HL-60 (cell line): ENCODE measurements around the gene FAF1.
"Not testable (repeated sequence)": the region's sequence is repeated elsewhere in the genome, so short reads cannot be mapped to it uniquely, and the experiment has no call there.

ENCODE experiments used
- DNase-seq, 2 experiments: peaks; one replicate each; pipeline ENCODE4 v3.0.0-alpha.2; 2010 to 2020; ENCODE audit warnings: low read depth in 1 of 2, low spot score in 1 of 2
- H3K27ac ChIP-seq: fragments of 250-450 bp; sonication (Bioruptor Pico); replicated peaks from 2 replicates; pipeline ENCODE4 v1.5.1; 2020; ENCODE audit warnings: mild to moderate bottlenecking, moderate library complexity
- H3K27me3 ChIP-seq: fragments of 250-450 bp; sonication (Bioruptor Pico); 2 replicates; pipeline ENCODE4 v1.5.1; 2021; ENCODE audit warnings: mild to moderate bottlenecking, moderate library complexity; ENCODE audit not compliant: insufficient read depth, poor library complexity, severe bottlenecking
- H3K4me3 ChIP-seq: replicated peaks from 2 replicates; pipeline ENCODE4 v1.5.1; 2011; ENCODE audit warnings: mild to moderate bottlenecking, control low read depth, low read length; ENCODE audit not compliant: insufficient read depth
- CTCF ChIP-seq: IDR thresholded peaks from one replicate; pipeline ENCODE4 v1.5.1; 2011; ENCODE audit warnings: low read length, control low read depth, inconsistent platforms; ENCODE audit not compliant: insufficient read depth
- GABPA ChIP-seq: IDR thresholded peaks from 2 replicates; pipeline ENCODE4 v1.6.1; 2012; ENCODE audit warnings: low read depth
- POLR2AphosphoS5 ChIP-seq: IDR thresholded peaks from 2 replicates; pipeline ENCODE4 v1.6.1; 2012; ENCODE audit warnings: low read depth
- REST ChIP-seq: IDR thresholded peaks from 2 replicates; pipeline ENCODE4 v1.6.1; 2012; ENCODE audit warnings: low read depth; ENCODE audit not compliant: insufficient replicate concordance
- SPI1 ChIP-seq: IDR thresholded peaks from 2 replicates; pipeline ENCODE4 v1.6.1; 2012; ENCODE audit warnings: low read depth, mild to moderate bottlenecking, borderline replicate concordance

The FAF1 gene

GRCh38 chr1:50877641-50878040 lies 82.4 kb downstream of the FAF1 start:
- H3K27ac ChIP-seq: peak overlapping the region; percentile 5

GRCh38 chr1:50873458-50874187 lies 86.4 kb downstream of the FAF1 start:
- H3K4me3 ChIP-seq: peak overlapping the region; percentile 42
- peak; percentile 57 to 92 for DNase-seq
- peak; percentile 51 for TF ChIP-seq CTCF
- no peak for TF ChIP-seq GABPA
- H3K27ac ChIP-seq: 0 out of 2 replicates have a peak overlapping the region, but pooled peaks have one; percentile 27
- no peaks in the 10 kb centered on the region for H3K27me3 ChIP-seq

More at GRCh38 chr1:50877641-50878040, 82.4 kb downstream of the FAF1 start:
- no peaks in the 10 kb centered on the region for H3K27me3 ChIP-seq
- peak in 1 of 2 experiments; percentile 1 for DNase-seq
- H3K4me3 ChIP-seq: no peak overlapping the region
- TF ChIP-seq GABPA: no peak
- no peak for TF ChIP-seq SPI1
- no peak for TF ChIP-seq POLR2AphosphoS5
- no peak for TF ChIP-seq CTCF

GRCh38 chr1:50864845-50865244 lies 95.2 kb downstream of the FAF1 start:
- H3K27me3 ChIP-seq, H3K4me3 ChIP-seq, DNase-seq, H3K27ac ChIP-seq: not testable (repeated sequence)

- no peak overlapping the region for H3K27ac ChIP-seq
- no peak overlapping the region for H3K4me3 ChIP-seq
- H3K27me3 ChIP-seq: no peaks in the 10 kb centered on the region
- TF ChIP-seq POLR2AphosphoS5 (no peak), CTCF (no peak), REST (no peak), GABPA (no peak), SPI1 (no peak)
- no peak for DNase-seq
Measured at GRCh38 chr1:50861772-50862171, 98.3 kb downstream of the FAF1 start.

GRCh38 chr1:50860702-50861101 lies 99.4 kb downstream of the FAF1 start:
- Histone ChIP-seq H3K27ac (no peak overlapping the region), H3K4me3 (no peak overlapping the region), H3K27me3 (no peaks in the 10 kb centered on the region)
- TF ChIP-seq GABPA (no peak), POLR2AphosphoS5 (no peak), REST (no peak), SPI1 (no peak), CTCF (no peak)
- DNase-seq: no peak
